ENCODE measurements around the gene DIPK1A. TPM values are rescaled to one million over a fixed set of nuclear protein-coding genes. Genes with fewer than 3 reads are reported as not detected.

Gene DIPK1A
- total RNA-seq, 1 donor from 2014 or later, result 2.8 TPM

DNA sequence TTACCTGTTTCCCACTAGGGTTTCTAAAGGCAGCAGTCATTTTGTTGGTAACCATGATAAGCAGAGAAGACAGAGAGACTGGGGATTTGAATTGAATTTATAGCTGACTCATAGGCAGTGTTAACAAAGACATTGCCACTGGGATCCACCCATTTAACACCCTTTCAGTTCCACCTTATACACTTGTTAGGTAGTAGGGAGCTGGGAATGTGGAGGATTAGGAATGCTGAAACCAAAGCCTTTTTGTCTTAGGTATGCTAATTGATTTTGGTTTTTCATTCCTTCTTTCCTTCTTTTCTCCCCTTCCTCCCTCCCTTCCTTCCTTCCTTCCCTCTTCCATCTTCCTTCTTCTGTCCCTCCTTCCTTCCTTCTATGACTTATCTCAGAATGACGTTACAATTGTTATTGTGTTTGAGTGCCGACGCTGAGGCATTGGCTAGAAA is 168.9 kb downstream of the DIPK1A start:
- peak; percentile 76 for ATAC-seq

Other genes with a start within 250 kb of the DIPK1A start
- gene EVI5, start 176.4 kb downstream of the DIPK1A start, total RNA-seq, result 10.3 TPM
- gene RPL5, start 129.4 kb downstream of the DIPK1A start, total RNA-seq, result 850 TPM
- gene MTF2, start 117.8 kb upstream of the DIPK1A start, total RNA-seq, result 10.2 TPM
- 21.8 TPM for gene TMED5, start 219.0 kb upstream of the DIPK1A start, total RNA-seq
- gene CCDC18, start 219.3 kb upstream of the DIPK1A start, total RNA-seq, result 4.3 TPM